Right atrium auricular region (tissue), 2 donors: ENCODE results near the gene GLRX5. TPM values are rescaled to one million over a fixed set of nuclear protein-coding genes. Genes with fewer than 3 reads are reported as not detected.

Experiments used
- DNase-seq: peaks from one replicate; pipeline ENCODE4 v3.0.0-alpha.2; 2019; ENCODE audit warnings: low spot score
- H3K27ac ChIP-seq, 2 donors: fragments of 200-600 bp; sonication (generic); 1 replicate in 1 of 2; 2 replicates in 1 of 2; pipeline ENCODE4 v1.5.1; 2016 to 2019
- H3K27me3 ChIP-seq, 2 donors: fragments of 200-600 bp; sonication (generic); one replicate each; pipeline versions ENCODE4 v1.5.1 to v1.6.0; 2017 to 2019
- H3K36me3 ChIP-seq: fragments of 200-600 bp; sonication (generic); one replicate; pipeline ENCODE4 v1.5.1; 2016
- H3K4me1 ChIP-seq, 2 donors: fragments of 200-600 bp; sonication (generic); one replicate each; pipeline versions ENCODE4 v1.5.1 to v1.6.0; 2017 to 2019
- H3K4me3 ChIP-seq, 2 donors: fragments of 200-600 bp; sonication (generic); 1 replicate in 1 of 2; 2 replicates in 1 of 2; pipeline ENCODE4 v1.5.1; 2017 to 2019; ENCODE audit warnings: mild to moderate bottlenecking in 1 of 2, moderate library complexity in 1 of 2
- H3K9me3 ChIP-seq, 2 donors: fragments of 200-600 bp; sonication (generic); one replicate each; pipeline ENCODE4 v1.5.1; 2019
- CTCF ChIP-seq, 2 donors: fragments of 200-600 bp; sonication (generic); IDR thresholded peaks; one replicate each; pipeline ENCODE4 v1.5.1; 2019; ENCODE audit warnings: antibody characterized with exemption in 2 of 2
- total RNA-seq, 2 donors: library from RNA; depleted of rRNA; stranded (reverse); fragments of >200 nt; gene quantifications; one replicate each; pipeline ENCODE4 v1.1.0, GENCODE V29; 2016

GLRX5 gene
- total RNA-seq, 2 donors from 2014 or later: 54.0 to 58.9 TPM

- DNase-seq: no peak
- H3K27me3 ChIP-seq: no peaks in the 10 kb centered on the region
- H3K4me1 ChIP-seq: peaks cover 0 to 64% of the 10 kb centered on the region in 2 donors
- no peak for TF ChIP-seq CTCF (IDR thresholded peaks at IDR 0.05)
- H3K9me3 ChIP-seq: no peaks in the 10 kb centered on the region
- H3K4me3 ChIP-seq: peak overlapping the region; percentile 76 to 89
- H3K36me3 ChIP-seq: no peaks in the 10 kb centered on the region
- H3K27ac ChIP-seq: peak overlapping the region; percentile 78 to 87
Measured at GRCh38 chr14:95536036-95536593, 1.3 kb downstream of the GLRX5 start.

- no peaks in the 10 kb centered on the region for H3K9me3 ChIP-seq
- no peak for DNase-seq
- H3K4me3 ChIP-seq: peak overlapping the region in 1 of 2 donors; percentile 89
- peaks cover 0 to 58% of the 10 kb centered on the region in 2 donors for H3K4me1 ChIP-seq
- TF ChIP-seq CTCF (IDR thresholded peaks at IDR 0.05): no peak
- no peaks in the 10 kb centered on the region for H3K36me3 ChIP-seq
- H3K27me3 ChIP-seq: no peaks in the 10 kb centered on the region
- H3K27ac ChIP-seq: peak overlapping the region; percentile 78 to 87
Measured at GRCh38 chr14:95536671-95537070, 1.8 kb downstream of the GLRX5 start.

GRCh38 chr14:95537298-95538089, 2.6 kb downstream of the GLRX5 start:
- Histone ChIP-seq H3K27ac (peak overlapping the region; percentile 44 to 87), H3K36me3 (no peaks in the 10 kb centered on the region), H3K9me3 (no peaks in the 10 kb centered on the region), H3K27me3 (no peaks in the 10 kb centered on the region), H3K4me1 (peaks cover 0 to 50% of the 10 kb centered on the region in 2 donors), H3K4me3 (no peak overlapping the region)
- no peak for TF ChIP-seq CTCF (IDR thresholded peaks at IDR 0.05)
- no peak for DNase-seq

GRCh38 chr14:95538801-95539509, 4.1 kb downstream of the GLRX5 start:
- no peak for TF ChIP-seq CTCF (IDR thresholded peaks at IDR 0.05)
- no peak overlapping the region for H3K4me3 ChIP-seq
- H3K4me1 ChIP-seq: peaks cover 0 to 35% of the 10 kb centered on the region in 2 donors
- H3K9me3 ChIP-seq: no peaks in the 10 kb centered on the region
- DNase-seq: no peak
- H3K27ac ChIP-seq: no peak overlapping the region
- H3K27me3 ChIP-seq: no peaks in the 10 kb centered on the region
- H3K36me3 ChIP-seq: peaks cover 2% of the 10 kb centered on the region

GRCh38 chr14:95540236-95540855, 5.5 kb downstream of the GLRX5 start:
- no peaks in the 10 kb centered on the region for H3K9me3 ChIP-seq
- TF ChIP-seq CTCF (IDR thresholded peaks at IDR 0.05): no peak
- no peak overlapping the region for H3K4me3 ChIP-seq
- peaks cover 10% of the 10 kb centered on the region for H3K36me3 ChIP-seq
- DNase-seq: no peak
- no peak overlapping the region for H3K27ac ChIP-seq
- no peaks in the 10 kb centered on the region for H3K27me3 ChIP-seq
- H3K4me1 ChIP-seq: peaks cover 0 to 38% of the 10 kb centered on the region in 2 donors
